Colonic mucosa (tissue), 4 donors: ENCODE results near the gene ARHGAP25. TPM values are rescaled to one million over a fixed set of nuclear protein-coding genes. Genes with fewer than 3 reads are reported as not detected.

ENCODE experiments used
- DNase-seq: peaks from one replicate; pipeline ENCODE4 v3.0.0-alpha.2; 2020
- H3K27ac ChIP-seq: fragments of 200-600 bp; one replicate; pipeline ENCODE4 v1.8.0; 2021
- H3K27me3 ChIP-seq: fragments of 200-600 bp; one replicate; pipeline ENCODE4 v1.8.0; 2021
- H3K36me3 ChIP-seq: fragments of 200-600 bp; one replicate; pipeline ENCODE4 v1.8.0; 2021
- H3K4me1 ChIP-seq: fragments of 200-600 bp; one replicate; pipeline ENCODE4 v1.8.0; 2021; ENCODE audit warnings: mild to moderate bottlenecking
- H3K4me3 ChIP-seq: fragments of 200-600 bp; one replicate; pipeline ENCODE4 v1.8.0; 2021
- H3K9ac ChIP-seq, 2 donors: one replicate each; pipeline ENCODE4 v1.7.0; 2013; ENCODE audit warnings: control low read depth in 2 of 2, low read depth in 2 of 2, low read length in 2 of 2
- H3K9me3 ChIP-seq: fragments of 200-600 bp; one replicate; pipeline ENCODE4 v1.8.0; 2021
- intact Hi-C: fragments of 100-400 bp; cut with DNase I; formaldehyde crosslinking; loops from one replicate; pipeline ENCODE4 v1.14.1; 2022
- total RNA-seq, 2 donors: library from RNA; stranded (reverse); fragmentation: NEBNext Ultra II Directional in 1 of 2; extraction: Animal tissue kit (Norgen Biotek cat#: 25700) in 1 of 2; gene quantifications; one replicate each; pipeline ENCODE4 v1.2.1, GENCODE V29; 2021
- TF ChIP-seq, protein P1 (sequence below): fragments of 200-600 bp; IDR thresholded peaks from one replicate; pipeline ENCODE4 v1.8.0; 2022; ENCODE audit warnings: antibody characterized with exemption, mild to moderate bottlenecking
- donor health status: healthy.
- donor health status: DM: no; HTN: no; CAD: no.
- donor health status: DM: no; HTN: no; CAD: no.

The ARHGAP25 gene
- total RNA-seq, 2 donors from 2014 or later, result 3.6 to 3.7 TPM

DNA sequence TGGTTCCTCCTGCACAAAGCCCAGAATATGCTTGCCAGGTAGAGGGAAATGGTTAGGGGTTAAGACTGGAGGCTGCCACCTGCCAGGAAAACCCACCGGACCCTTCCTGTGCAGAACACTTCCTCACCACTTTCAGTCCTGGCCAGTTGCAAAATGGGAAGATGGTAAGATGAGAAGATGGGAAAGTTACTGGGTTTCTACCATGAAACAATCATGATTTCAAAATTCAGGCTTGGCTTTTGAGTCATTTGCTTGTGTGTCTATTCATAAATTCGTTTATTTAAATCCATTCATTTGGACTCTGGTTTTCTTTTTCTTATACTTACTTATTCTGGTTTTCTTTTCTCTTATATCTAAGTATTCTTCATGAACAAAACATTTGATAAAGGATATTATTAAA, 129.4 kb downstream of the ARHGAP25 start:
- intact Hi-C loops, result no loop called here
- H3K4me3 ChIP-seq, result no peak overlapping the region
- H3K27ac ChIP-seq, result no peak overlapping the region
- H3K9ac ChIP-seq, result no peak overlapping the region
- H3K9me3 ChIP-seq, result no peaks in the 10 kb centered on the region
- no peaks in the 10 kb centered on the region for H3K27me3 ChIP-seq
- DNase-seq, result no peak
- no peaks in the 10 kb centered on the region for H3K4me1 ChIP-seq
- H3K36me3 ChIP-seq, result no peaks in the 10 kb centered on the region
- TF ChIP-seq, protein P1, sequence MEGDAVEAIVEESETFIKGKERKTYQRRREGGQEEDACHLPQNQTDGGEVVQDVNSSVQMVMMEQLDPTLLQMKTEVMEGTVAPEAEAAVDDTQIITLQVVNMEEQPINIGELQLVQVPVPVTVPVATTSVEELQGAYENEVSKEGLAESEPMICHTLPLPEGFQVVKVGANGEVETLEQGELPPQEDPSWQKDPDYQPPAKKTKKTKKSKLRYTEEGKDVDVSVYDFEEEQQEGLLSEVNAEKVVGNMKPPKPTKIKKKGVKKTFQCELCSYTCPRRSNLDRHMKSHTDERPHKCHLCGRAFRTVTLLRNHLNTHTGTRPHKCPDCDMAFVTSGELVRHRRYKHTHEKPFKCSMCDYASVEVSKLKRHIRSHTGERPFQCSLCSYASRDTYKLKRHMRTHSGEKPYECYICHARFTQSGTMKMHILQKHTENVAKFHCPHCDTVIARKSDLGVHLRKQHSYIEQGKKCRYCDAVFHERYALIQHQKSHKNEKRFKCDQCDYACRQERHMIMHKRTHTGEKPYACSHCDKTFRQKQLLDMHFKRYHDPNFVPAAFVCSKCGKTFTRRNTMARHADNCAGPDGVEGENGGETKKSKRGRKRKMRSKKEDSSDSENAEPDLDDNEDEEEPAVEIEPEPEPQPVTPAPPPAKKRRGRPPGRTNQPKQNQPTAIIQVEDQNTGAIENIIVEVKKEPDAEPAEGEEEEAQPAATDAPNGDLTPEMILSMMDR, result no peak

GRCh38 chr2:68865108-68865507, 130.5 kb downstream of the ARHGAP25 start:
- no peak overlapping the region for H3K27ac ChIP-seq
- no peaks in the 10 kb centered on the region for H3K4me1 ChIP-seq
- no peaks in the 10 kb centered on the region for H3K36me3 ChIP-seq
- no peak overlapping the region for H3K4me3 ChIP-seq
- no peaks in the 10 kb centered on the region for H3K9me3 ChIP-seq
- intact Hi-C loops, result no loop called here
- H3K27me3 ChIP-seq, result no peaks in the 10 kb centered on the region
- no peak for DNase-seq
- H3K9ac ChIP-seq, result no peak overlapping the region
- TF ChIP-seq, protein P1, result no peak

DNA sequence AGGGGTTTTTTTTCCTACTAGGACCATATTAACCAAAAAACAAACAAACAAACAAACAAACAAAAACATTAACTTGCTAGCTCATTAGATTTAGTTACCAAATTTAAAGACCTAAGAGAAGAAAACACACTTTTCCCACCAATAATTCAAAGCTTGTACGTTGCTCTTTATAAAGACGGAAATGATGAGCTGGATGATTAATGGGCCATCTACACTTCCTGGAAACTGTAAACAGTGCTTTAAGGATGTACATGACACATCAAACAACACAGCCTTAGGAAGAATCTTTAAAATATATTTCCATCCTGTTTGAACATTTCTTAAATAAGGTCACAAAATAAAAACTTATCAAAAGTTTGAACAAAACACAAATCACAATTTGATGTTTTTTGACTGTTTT, 135.6 kb downstream of the ARHGAP25 start:
- no peaks in the 10 kb centered on the region for H3K27me3 ChIP-seq
- intact Hi-C loops, result no loop called here
- no peak overlapping the region for H3K27ac ChIP-seq
- H3K4me1 ChIP-seq, result no peaks in the 10 kb centered on the region
- no peak for DNase-seq
- no peaks in the 10 kb centered on the region for H3K36me3 ChIP-seq
- TF ChIP-seq, protein P1, result no peak
- H3K9me3 ChIP-seq, result no peaks in the 10 kb centered on the region
- H3K9ac ChIP-seq, result no peak overlapping the region
- H3K4me3 ChIP-seq, result no peak overlapping the region

- no peak for DNase-seq
- Histone ChIP-seq H3K9ac (no peak within 1 kb of the TSS), H3K4me3 (no peak within 1 kb of the TSS), H3K9me3 (no peaks in the 10 kb centered on the region), H3K36me3 (no peaks in the 10 kb centered on the region), H3K4me1 (no peaks in the 10 kb centered on the region), H3K27me3 (no peaks in the 10 kb centered on the region), H3K27ac (no peak within 1 kb of the TSS)
- intact Hi-C loops, result no loop called here
- TF ChIP-seq, protein P1, result no peak
These were observed 136.7 kb downstream of the ARHGAP25 start, which contains the start of gene BMP10 for GRCh38 chr2:68871159-68871764. Gene BMP10, minus strand, starts transcription at chr2:68871397. Its CDS starts 39 bp downstream, at chr2:68871358.

Other genes starting within 250 kb of the ARHGAP25 start
- under 1 TPM; 0.07 to 0.08 TPM for gene PROKR1, start 91.2 kb upstream of the ARHGAP25 start, total RNA-seq
- gene BMP10, start 136.6 kb downstream of the ARHGAP25 start, total RNA-seq, result not detected
- under 1 TPM in 1 of 2 donors, not detected in 1; 0.32 TPM for gene GKN2, start 218.1 kb downstream of the ARHGAP25 start, total RNA-seq
- gene GKN1, start 239.8 kb downstream of the ARHGAP25 start, total RNA-seq, result not detected